SH-SY5Y (cell line): ENCODE measurements around the gene CCDC9B.

Source experiments
- GATA2 ChIP-seq: IDR thresholded peaks from 2 replicates; pipeline ENCODE4 v1.6.1; 2011; ENCODE audit warnings: mild to moderate bottlenecking, low read depth, low read length
- GATA3 ChIP-seq: IDR thresholded peaks from 2 replicates; pipeline ENCODE4 v1.6.1; 2011; ENCODE audit warnings: low read depth, mild to moderate bottlenecking, low read length, moderate library complexity

DNA sequence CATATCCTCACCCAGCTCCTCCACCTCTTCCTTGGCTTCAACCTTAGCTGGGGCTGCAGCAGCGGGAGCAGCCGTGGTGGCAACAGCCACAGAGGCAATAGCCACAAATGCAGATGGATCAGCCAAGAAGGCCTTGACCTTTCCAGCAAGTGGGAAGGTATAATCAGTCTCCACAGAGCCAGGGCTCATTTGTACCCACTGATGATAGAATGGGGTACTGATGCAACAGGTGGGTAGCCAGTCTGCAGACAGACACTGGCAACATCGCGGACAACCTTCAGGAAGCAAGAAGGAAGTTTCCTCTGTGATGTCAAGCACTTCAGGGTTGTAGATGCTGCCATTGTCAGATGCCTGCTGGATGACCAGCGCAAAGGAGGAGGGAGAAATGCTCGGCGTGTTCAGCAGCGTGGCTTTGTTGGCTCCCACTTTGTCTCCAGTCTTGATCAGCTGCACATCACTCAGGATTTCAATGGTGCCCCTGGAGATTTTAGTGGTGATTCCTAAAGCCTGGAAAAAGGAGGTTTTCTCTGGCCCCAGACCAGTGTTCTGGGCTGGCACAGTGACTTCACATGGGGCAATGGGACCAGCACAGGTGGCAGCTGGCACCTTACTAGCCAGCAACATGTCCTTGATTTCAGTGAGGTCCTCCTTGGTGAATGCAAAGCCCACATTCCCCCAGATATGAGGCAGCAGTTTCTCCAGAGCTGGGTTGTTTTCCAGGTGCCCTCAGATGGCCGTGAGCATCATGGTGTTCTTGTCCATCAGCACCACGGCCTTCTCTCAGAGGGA, 28.2 kb downstream of the CCDC9B start:
- TF ChIP-seq GATA3, result no peak
- TF ChIP-seq GATA2, result no peak
